Testis (tissue), 3 donors: Measurements from ENCODE around the gene ERC2. TPM values are rescaled to one million over a fixed set of nuclear protein-coding genes. Genes with fewer than 3 reads are reported as not detected.

ENCODE experiments used
- DNase-seq: peaks from one replicate; pipeline ENCODE4 v3.0.0-alpha.2; 2019
- H3K27ac ChIP-seq, 2 donors: fragments of 200-600 bp; sonication (generic); one replicate each; pipeline ENCODE4 v1.5.1; 2019
- H3K27me3 ChIP-seq: fragments of 200-600 bp; sonication (generic); one replicate; pipeline ENCODE4 v1.5.1; 2019
- H3K36me3 ChIP-seq: fragments of 200-600 bp; sonication (generic); one replicate; pipeline ENCODE4 v1.5.1; 2017; ENCODE audit warnings: low read depth; ENCODE audit errors: missing control alignments
- H3K4me1 ChIP-seq: fragments of 200-600 bp; sonication (generic); one replicate; pipeline ENCODE4 v1.5.1; 2019
- H3K4me3 ChIP-seq, 2 donors: fragments of 200-600 bp; sonication (generic); one replicate each; pipeline ENCODE4 v1.5.1; 2017 to 2019
- H3K9me3 ChIP-seq: fragments of 200-600 bp; sonication (generic); one replicate; pipeline ENCODE4 v1.5.1; 2017
- POLR2A ChIP-seq: fragments of 450-650 bp; IDR thresholded peaks from one replicate; pipeline ENCODE4 v1.6.1; 2017; ENCODE audit warnings: antibody characterized with exemption, mild to moderate bottlenecking, moderate library complexity
- whole genome bisulfite sequencing, 2 donors: methylation state at CpG; one replicate each; pipeline ENCODE4 v1.1.5; 2018; 5-methylcytosine and 5-hydroxymethylcytosine counted together
- intact Hi-C: fragments of 100-400 bp; cut with DNase I; formaldehyde crosslinking; loops from one replicate; pipeline ENCODE4 v1.15.1; 2023; ENCODE audit warnings: low total_unique reads
- polyA plus RNA-seq: library from polyadenylated mRNA; stranded (reverse); fragments of 350-450 nt; fragmentation: Illumina TruSeq; extraction: RNeasy Lipid Tissue Mini Kit (QIAGEN cat#74804); gene quantifications from one replicate; pipeline ENCODE4 v1.2.3, GENCODE V29; 2014; ENCODE audit warnings: low read depth, low replicate concordance; ENCODE audit not compliant: insufficient read depth
- total RNA-seq, 2 donors: library from RNA; depleted of rRNA; stranded (reverse); fragments of >200 nt; gene quantifications; one replicate each; pipeline ENCODE4 v1.2.3, GENCODE V29; 2016
- TF ChIP-seq, protein P1 (sequence below), 3 experiments: fragments of 450-650 bp in 2 of 3; fragments of 200-600 bp in 1 of 3; sonication (generic) in 1 of 3; IDR thresholded peaks; one replicate each; pipeline ENCODE4 v1.5.1; 2016 to 2019; ENCODE audit warnings: antibody characterized with exemption in 3 of 3, mild to moderate bottlenecking in 2 of 3, moderate library complexity in 1 of 3

ERC2 gene
- total and polyA plus RNA-seq, 3 donors from 2014 or later = 1.9 to 6.1 (median 5.9) TPM

DNA sequence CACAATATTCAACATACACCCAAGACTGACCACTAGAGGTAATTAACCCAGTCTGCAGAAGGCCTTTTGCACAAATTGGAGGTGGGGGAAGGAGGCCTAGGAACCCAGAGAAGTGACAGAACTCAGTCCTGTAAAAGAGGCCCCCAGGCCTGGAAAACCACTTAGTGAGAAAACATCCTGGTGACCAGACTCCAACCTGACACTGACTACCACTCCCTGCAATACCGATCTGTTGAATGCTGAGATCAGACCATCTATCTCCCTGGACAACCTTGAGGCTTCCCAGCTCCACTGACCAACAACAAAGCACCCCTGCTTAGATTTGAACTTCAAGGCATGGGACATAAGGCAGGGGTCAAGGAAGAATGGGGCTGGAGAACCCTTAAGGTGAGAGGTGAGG is 719.2 kb downstream of the ERC2 start:
- WGBS, 2 donors = 90 to 100% methylated on average over 1 of the region's 1 CpG
- no peaks in the 10 kb centered on the region for H3K36me3 ChIP-seq
- no peaks in the 10 kb centered on the region for H3K27me3 ChIP-seq
- TF ChIP-seq, protein P1, sequence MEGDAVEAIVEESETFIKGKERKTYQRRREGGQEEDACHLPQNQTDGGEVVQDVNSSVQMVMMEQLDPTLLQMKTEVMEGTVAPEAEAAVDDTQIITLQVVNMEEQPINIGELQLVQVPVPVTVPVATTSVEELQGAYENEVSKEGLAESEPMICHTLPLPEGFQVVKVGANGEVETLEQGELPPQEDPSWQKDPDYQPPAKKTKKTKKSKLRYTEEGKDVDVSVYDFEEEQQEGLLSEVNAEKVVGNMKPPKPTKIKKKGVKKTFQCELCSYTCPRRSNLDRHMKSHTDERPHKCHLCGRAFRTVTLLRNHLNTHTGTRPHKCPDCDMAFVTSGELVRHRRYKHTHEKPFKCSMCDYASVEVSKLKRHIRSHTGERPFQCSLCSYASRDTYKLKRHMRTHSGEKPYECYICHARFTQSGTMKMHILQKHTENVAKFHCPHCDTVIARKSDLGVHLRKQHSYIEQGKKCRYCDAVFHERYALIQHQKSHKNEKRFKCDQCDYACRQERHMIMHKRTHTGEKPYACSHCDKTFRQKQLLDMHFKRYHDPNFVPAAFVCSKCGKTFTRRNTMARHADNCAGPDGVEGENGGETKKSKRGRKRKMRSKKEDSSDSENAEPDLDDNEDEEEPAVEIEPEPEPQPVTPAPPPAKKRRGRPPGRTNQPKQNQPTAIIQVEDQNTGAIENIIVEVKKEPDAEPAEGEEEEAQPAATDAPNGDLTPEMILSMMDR (IDR thresholded peaks at IDR 0.05) = no peak
- no peak for TF ChIP-seq POLR2A
- intact Hi-C loops = no loop called here
- DNase-seq = no peak
- H3K9me3 ChIP-seq = no peaks in the 10 kb centered on the region
- no peak overlapping the region for H3K4me3 ChIP-seq
- H3K4me1 ChIP-seq = no peaks in the 10 kb centered on the region
- no peak overlapping the region for H3K27ac ChIP-seq

DNA sequence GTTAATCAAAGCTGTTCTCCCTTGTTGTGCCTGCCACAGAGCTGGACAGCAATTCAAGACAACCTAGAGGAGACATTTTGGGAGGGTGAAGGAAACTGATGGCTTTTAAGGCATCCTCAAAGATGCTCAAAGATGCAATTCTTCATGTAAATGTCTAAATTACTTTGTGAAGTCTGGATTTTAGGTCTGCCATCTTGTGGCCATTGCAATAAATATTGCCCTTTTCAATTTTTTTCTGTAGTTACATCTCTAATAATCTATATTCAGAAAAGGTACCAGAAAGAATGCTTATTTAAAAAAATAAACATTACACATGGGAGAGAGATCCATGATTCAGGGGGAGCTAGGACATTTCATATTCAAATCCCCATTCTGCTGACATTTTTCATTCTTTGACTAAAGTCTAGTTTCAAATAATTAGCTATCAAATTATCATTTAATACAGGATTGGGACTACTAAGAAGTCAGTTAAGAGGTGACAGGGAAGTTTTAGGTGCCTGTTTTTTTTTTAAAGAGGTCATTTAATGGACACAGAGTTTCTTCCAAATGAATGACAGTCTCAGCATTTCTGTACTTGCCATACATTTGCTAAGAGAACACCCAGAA is 721.4 kb downstream of the ERC2 start:
- no peaks in the 10 kb centered on the region for H3K4me1 ChIP-seq
- H3K27me3 ChIP-seq = no peaks in the 10 kb centered on the region
- TF ChIP-seq POLR2A = no peak
- TF ChIP-seq, protein P1 (IDR thresholded peaks at IDR 0.05) = peak in 1 of 3 experiments; percentile 48
- H3K9me3 ChIP-seq = no peaks in the 10 kb centered on the region
- intact Hi-C loops = no loop called here
- DNase-seq = no peak
- H3K36me3 ChIP-seq = no peaks in the 10 kb centered on the region
- no peak overlapping the region for H3K4me3 ChIP-seq
- H3K27ac ChIP-seq = no peak overlapping the region

DNA sequence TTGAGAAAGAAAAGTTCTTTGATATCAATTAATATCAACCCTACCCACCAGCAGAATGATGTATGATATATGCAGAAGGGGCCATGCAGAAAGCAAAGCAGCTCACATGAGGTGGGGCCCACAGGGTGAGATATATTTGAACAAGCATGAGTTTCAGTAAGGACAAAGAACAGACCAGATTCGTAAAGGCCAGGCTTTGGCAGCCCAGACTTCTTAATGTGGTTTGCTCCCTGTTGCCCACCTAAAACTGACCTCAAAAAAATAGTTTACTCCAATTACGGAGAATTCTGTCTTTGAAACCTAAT is 725.5 kb downstream of the ERC2 start:
- Histone ChIP-seq H3K27ac (no peak overlapping the region), H3K4me3 (no peak overlapping the region), H3K27me3 (no peaks in the 10 kb centered on the region), H3K9me3 (no peaks in the 10 kb centered on the region), H3K4me1 (no peaks in the 10 kb centered on the region), H3K36me3 (no peaks in the 10 kb centered on the region)
- TF ChIP-seq, protein P1 (IDR thresholded peaks at IDR 0.05) = no peak
- no peak for TF ChIP-seq POLR2A
- WGBS, 2 donors = 85 to 87% methylated on average over 2 of the region's 2 CpGs
- no peak for DNase-seq
- intact Hi-C loops = no loop called here

DNA sequence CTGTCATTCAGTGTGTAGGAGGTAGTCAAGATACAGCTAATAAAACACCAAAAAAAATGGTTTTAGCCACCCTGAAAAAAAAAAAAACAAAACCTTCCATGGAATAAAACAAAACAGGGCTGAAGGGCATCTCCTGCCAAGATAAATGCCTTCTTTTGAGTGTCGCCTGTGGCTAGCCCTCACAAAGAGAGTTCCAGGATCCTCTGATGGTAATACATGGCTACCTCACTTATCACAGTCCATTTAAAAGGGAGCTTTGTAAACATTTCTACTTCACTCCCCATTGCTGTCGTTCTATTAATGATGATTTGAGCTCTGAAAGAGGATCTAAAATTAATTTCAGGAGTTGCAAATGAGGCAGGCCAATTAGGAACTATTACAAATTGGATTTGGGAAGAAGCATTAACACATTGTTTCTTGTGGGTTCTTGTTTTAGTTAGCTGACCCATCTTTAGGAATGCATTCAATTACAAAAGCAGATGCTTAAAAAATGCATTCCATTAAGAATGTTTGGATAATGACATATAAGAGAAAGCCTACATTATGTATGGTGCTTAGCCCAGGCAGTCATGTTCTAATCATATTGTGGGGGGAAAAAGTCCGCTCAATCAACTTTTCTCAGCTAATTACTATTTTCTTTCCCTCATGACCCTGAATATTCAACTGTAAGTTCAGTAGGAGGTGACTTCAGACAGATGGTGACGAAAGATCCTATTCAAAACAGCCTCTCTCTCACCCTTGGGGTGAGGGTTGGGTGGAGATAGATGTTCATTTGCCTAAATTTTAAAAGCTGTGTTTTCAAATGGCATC is 726.0 kb downstream of the ERC2 start:
- 85 to 86% methylated on average over 4 of the region's 4 CpGs for WGBS, 2 donors
- no peak for DNase-seq
- TF ChIP-seq, protein P1 (IDR thresholded peaks at IDR 0.05) = no peak
- TF ChIP-seq POLR2A = no peak
- no peak overlapping the region for H3K4me3 ChIP-seq
- H3K36me3 ChIP-seq = no peaks in the 10 kb centered on the region
- no peak overlapping the region for H3K27ac ChIP-seq
- H3K4me1 ChIP-seq = no peaks in the 10 kb centered on the region
- H3K27me3 ChIP-seq = no peaks in the 10 kb centered on the region
- H3K9me3 ChIP-seq = no peaks in the 10 kb centered on the region
- intact Hi-C loops = no loop called here

DNA sequence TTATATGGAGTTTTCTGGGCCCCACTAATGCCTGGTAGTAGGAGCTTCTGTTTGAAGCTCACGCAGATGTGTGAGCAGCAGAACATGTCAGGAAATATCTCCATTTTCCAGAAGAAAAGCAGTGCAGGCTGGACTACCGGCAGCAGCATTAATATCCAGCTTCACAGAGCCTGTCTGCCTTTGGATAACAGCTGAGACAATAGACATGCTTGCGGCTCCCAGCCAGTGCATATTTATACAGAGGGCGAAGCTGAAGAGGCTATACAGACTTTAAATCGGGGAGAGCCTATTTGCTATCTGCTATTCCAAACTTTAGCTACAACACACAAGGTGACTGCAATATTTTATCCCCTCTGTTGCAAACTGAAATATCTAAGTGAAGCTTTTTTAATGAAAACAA is 731.1 kb downstream of the ERC2 start:
- TF ChIP-seq POLR2A = no peak
- TF ChIP-seq, protein P1 (IDR thresholded peaks at IDR 0.05) = no peak
- Histone ChIP-seq H3K9me3 (no peaks in the 10 kb centered on the region), H3K27ac (no peak overlapping the region), H3K4me1 (no peaks in the 10 kb centered on the region), H3K4me3 (no peak overlapping the region), H3K27me3 (no peaks in the 10 kb centered on the region), H3K36me3 (no peaks in the 10 kb centered on the region)
- intact Hi-C loops = no loop called here
- no peak for DNase-seq
- WGBS, 2 donors = 82 to 95% methylated on average over 5 of the region's 5 CpGs
